SK-N-MC (cell line): ENCODE measurements around the gene QSOX2.

Experiments used
- DNase-seq: peaks from one replicate; pipeline ENCODE4 v3.0.0-alpha.2; 2011; ENCODE audit warnings: low read depth, low spot score
- H3K27ac ChIP-seq: fragments of 200-600 bp; sonication (generic); 2 replicates; pipeline ENCODE4 v1.5.1; 2016; ENCODE audit warnings: mixed run types
- H3K36me3 ChIP-seq: fragments of 200-600 bp; sonication (generic); 2 replicates; pipeline ENCODE4 v1.6.1; 2017; ENCODE audit warnings: antibody characterized with exemption, low read length, mixed read lengths; ENCODE audit not compliant: insufficient read depth
- H3K4me3 ChIP-seq: fragments of 200-600 bp; sonication (generic); 2 replicates; pipeline ENCODE4 v1.5.1; 2016
- H3K9ac ChIP-seq: fragments of 200-600 bp; sonication (generic); 2 replicates; pipeline ENCODE4 v1.8.0; 2017; ENCODE audit warnings: mixed run types, mixed read lengths; ENCODE audit not compliant: insufficient read length
- H3K9me3 ChIP-seq: fragments of 200-600 bp; sonication (generic); 2 replicates; pipeline ENCODE4 v1.6.1; 2017; ENCODE audit warnings: low read depth, mild to moderate bottlenecking, antibody characterized with exemption, low read length, moderate library complexity, mixed read lengths
- EZH2 ChIP-seq: fragments of 200-600 bp; sonication (generic); IDR thresholded peaks from one replicate; pipeline ENCODE4 v1.6.1; 2017; ENCODE audit warnings: antibody characterized with exemption
- FOXP2 ChIP-seq: optimal IDR thresholded peaks from 2 replicates; pipeline ENCODE3; 2011; ENCODE audit warnings: mild to moderate bottlenecking, moderate library complexity; ENCODE audit not compliant: insufficient read depth; ENCODE audit errors: extremely low read length, control extremely low read depth
- POLR2AphosphoS5 ChIP-seq: IDR thresholded peaks from 2 replicates; pipeline ENCODE4 v1.6.1; 2012; ENCODE audit warnings: mild to moderate bottlenecking, low read depth, low read length, borderline replicate concordance

The QSOX2 gene

GRCh38 chr9:136209786-136210185, 35.8 kb downstream of the QSOX2 start:
- Histone ChIP-seq H3K4me3 (no peak overlapping the region), H3K36me3 (peaks cover 15% of the 10 kb centered on the region)

GRCh38 chr9:136209232-136209631, 36.4 kb downstream of the QSOX2 start:
- DNase-seq = no peak
- Histone ChIP-seq H3K9ac (no peak overlapping the region), H3K27ac (no peak overlapping the region), H3K36me3 (peaks cover 9% of the 10 kb centered on the region), H3K9me3 (no peaks in the 10 kb centered on the region), H3K4me3 (no peak overlapping the region)
- TF ChIP-seq POLR2AphosphoS5 = no peak
- no peak for TF ChIP-seq EZH2
- TF ChIP-seq FOXP2 = no peak

More at GRCh38 chr9:136209786-136210185, 35.8 kb downstream of the QSOX2 start:
- no peaks in the 10 kb centered on the region for H3K9me3 ChIP-seq
- TF ChIP-seq POLR2AphosphoS5 (no peak), EZH2 (no peak), FOXP2 (no peak)
- DNase-seq = no peak
- no peak overlapping the region for H3K27ac ChIP-seq
- H3K9ac ChIP-seq = no peak overlapping the region

- no peak overlapping the region for H3K9ac ChIP-seq
Observed at GRCh38 chr9:136208675-136209074, 36.9 kb downstream of the QSOX2 start.

GRCh38 chr9:136207616-136208015, 38.0 kb downstream of the QSOX2 start:
- DNase-seq = no peak
- no peaks in the 10 kb centered on the region; the same call in 1 of the 2 replicates for H3K36me3 ChIP-seq
- TF ChIP-seq EZH2 (no peak), FOXP2 (no peak), POLR2AphosphoS5 (no peak)
- no peak overlapping the region for H3K9ac ChIP-seq
- no peak overlapping the region for H3K4me3 ChIP-seq
- H3K27ac ChIP-seq = no peak overlapping the region
- H3K9me3 ChIP-seq = no peaks in the 10 kb centered on the region

More at GRCh38 chr9:136208675-136209074, 36.9 kb downstream of the QSOX2 start:
- no peak for TF ChIP-seq POLR2AphosphoS5
- TF ChIP-seq EZH2 = no peak
- no peak for TF ChIP-seq FOXP2
- no peak for DNase-seq
- Histone ChIP-seq H3K9me3 (no peaks in the 10 kb centered on the region), H3K4me3 (no peak overlapping the region), H3K36me3 (peaks cover 4% of the 10 kb centered on the region), H3K27ac (0 out of 2 replicates have a peak overlapping the region, but pooled peaks have one; percentile 7)

- DNase-seq = no peak
- no peak for TF ChIP-seq FOXP2
- H3K36me3 ChIP-seq = no peaks in the 10 kb centered on the region; the same call in 1 of the 2 replicates
- no peak overlapping the region for H3K9ac ChIP-seq
- H3K27ac ChIP-seq = no peak overlapping the region
- no peaks in the 10 kb centered on the region for H3K9me3 ChIP-seq
- no peak overlapping the region for H3K4me3 ChIP-seq
Observed at GRCh38 chr9:136206602-136207275, 38.9 kb downstream of the QSOX2 start.

GRCh38 chr9:136205707-136205992, 40.0 kb downstream of the QSOX2 start:
- H3K27ac ChIP-seq = no peak overlapping the region
- no peak overlapping the region for H3K4me3 ChIP-seq
- no peak for TF ChIP-seq POLR2AphosphoS5
- TF ChIP-seq EZH2 = no peak
- no peak for TF ChIP-seq FOXP2
- H3K36me3 ChIP-seq = no peaks in the 10 kb centered on the region; the same call in 1 of the 2 replicates
- no peaks in the 10 kb centered on the region for H3K9me3 ChIP-seq
- no peak overlapping the region for H3K9ac ChIP-seq
- no peak for DNase-seq

GRCh38 chr9:136204838-136205706, 40.5 kb downstream of the QSOX2 start, which contains the start of gene LHX3:
Gene LHX3 (minus strand): TSS chr9:136205128. CDS start chr9:136205012, 116 bp downstream.
- Histone ChIP-seq H3K9me3 (no peaks in the 10 kb centered on the region), H3K9ac (no peak within 1 kb of the TSS), H3K4me3 (no peak within 1 kb of the TSS), H3K27ac (no peak within 1 kb of the TSS), H3K36me3 (no peaks in the 10 kb centered on the region; the same call in 1 of the 2 replicates)
- DNase-seq = no peak
- TF ChIP-seq EZH2 (no peak), FOXP2 (no peak), POLR2AphosphoS5 (no peak)

- Histone ChIP-seq H3K36me3 (no peaks in the 10 kb centered on the region; the same call in 1 of the 2 replicates), H3K4me3 (no peak overlapping the region), H3K9me3 (no peaks in the 10 kb centered on the region), H3K9ac (no peak overlapping the region), H3K27ac (no peak overlapping the region)
- no peak for TF ChIP-seq POLR2AphosphoS5
- TF ChIP-seq EZH2 = no peak
- TF ChIP-seq FOXP2 = no peak
- DNase-seq = no peak
Observed at GRCh38 chr9:136204145-136204805, 41.3 kb downstream of the QSOX2 start.
